Epithelial cell of proximal tubule (primary cell): ENCODE results near the gene GOLGA6B. TPM values are rescaled to one million over a fixed set of nuclear protein-coding genes. Genes with fewer than 3 reads are reported as not detected.
"Not testable (repeated sequence)": the region's sequence is repeated elsewhere in the genome, so short reads cannot be mapped to it uniquely, and the experiment has no call there.

Experiments
- DNase-seq: peaks from one replicate; pipeline ENCODE4 v3.0.0-alpha.2; 2011; ENCODE audit warnings: low read depth
- H3K4me3 ChIP-seq: 2 replicates; pipeline ENCODE4 v1.5.1; 2011; ENCODE audit warnings: low read depth, mild to moderate bottlenecking, low read length
- CTCF ChIP-seq: conservative IDR thresholded peaks from 2 replicates; pipeline ENCODE4 v1.5.1; 2012; ENCODE audit warnings: low read depth, mild to moderate bottlenecking, low read length
- total RNA-seq: library from RNA; depleted of rRNA; stranded (reverse); fragments of >200 nt; gene quantifications from 2 replicates; pipeline ENCODE4 v1.2.3, GENCODE V29; 2015

GOLGA6B gene
- total RNA-seq, 1 donor from 2014 or later: 0.35 TPM

GRCh38 chr15:72628249-72629067, 26.0 kb upstream of the GOLGA6B start:
- not testable (repeated sequence) for DNase-seq, H3K4me3 ChIP-seq
- peak; percentile 23 for TF ChIP-seq CTCF

- not testable (repeated sequence) for DNase-seq, H3K4me3 ChIP-seq
These were observed 25.4 kb upstream of the GOLGA6B start for GRCh38 chr15:72629068-72629570.

GRCh38 chr15:72636519-72637282, 17.8 kb upstream of the GOLGA6B start:
- peak overlapping the region; percentile 48 for H3K4me3 ChIP-seq
- DNase-seq: not testable (repeated sequence)

- H3K4me3 ChIP-seq, DNase-seq: not testable (repeated sequence)
These were observed 14.6 kb upstream of the GOLGA6B start for GRCh38 chr15:72639759-72640483.

- not testable (repeated sequence) for H3K4me3 ChIP-seq, DNase-seq
These were observed 12.2 kb upstream of the GOLGA6B start for GRCh38 chr15:72642271-72642670.

- DNase-seq, H3K4me3 ChIP-seq: not testable (repeated sequence)
These were observed 5.8 kb upstream of the GOLGA6B start for GRCh38 chr15:72648631-72649253.

GRCh38 chr15:72656014-72656413, 1.5 kb downstream of the GOLGA6B start:
- H3K4me3 ChIP-seq, DNase-seq: not testable (repeated sequence)

GRCh38 chr15:72661081-72661480, 6.6 kb downstream of the GOLGA6B start:
- not testable (repeated sequence) for DNase-seq, H3K4me3 ChIP-seq

- H3K4me3 ChIP-seq, DNase-seq: not testable (repeated sequence)
These were observed 9.4 kb downstream of the GOLGA6B start for GRCh38 chr15:72663931-72664330.

- H3K4me3 ChIP-seq, DNase-seq: not testable (repeated sequence)
These were observed 11.2 kb downstream of the GOLGA6B start for GRCh38 chr15:72665706-72666105.

GRCh38 chr15:72669803-72670202, 15.3 kb downstream of the GOLGA6B start:
- not testable (repeated sequence) for H3K4me3 ChIP-seq, DNase-seq

- peak overlapping the region; percentile 42 for H3K4me3 ChIP-seq
- peak; percentile 76 for TF ChIP-seq CTCF
- peak; percentile 26 for DNase-seq
These were observed 16.3 kb downstream of the GOLGA6B start for GRCh38 chr15:72670656-72671352.
